Neural progenitor cell (in vitro differentiated cells): ENCODE results near the gene INTU. TPM values are rescaled to one million over a fixed set of nuclear protein-coding genes. Genes with fewer than 3 reads are reported as not detected.

ENCODE experiments used
- DNase-seq: peaks from one replicate; pipeline ENCODE4 v3.0.0-alpha.2; 2016; ENCODE audit warnings: low spot score
- H2AFZ ChIP-seq: fragments of 200-600 bp; sonication (generic); replicated peaks from 2 replicates; pipeline ENCODE4 v1.6.1; 2016; ENCODE audit warnings: antibody characterized with exemption
- H3F3A ChIP-seq: fragments of 200-600 bp; sonication (generic); 2 replicates; pipeline ENCODE4 v1.6.1; 2016; ENCODE audit warnings: antibody characterized with exemption, low read depth
- H3K27ac ChIP-seq: fragments of 200-600 bp; sonication (generic); 2 replicates; pipeline ENCODE4 v1.5.1; 2016; ENCODE audit warnings: mild to moderate bottlenecking
- H3K27me3 ChIP-seq: fragments of 200-600 bp; sonication (generic); 2 replicates; pipeline ENCODE4 v1.6.1; 2016; ENCODE audit warnings: mild to moderate bottlenecking, moderate library complexity
- H3K36me3 ChIP-seq: fragments of 200-600 bp; sonication (generic); 2 replicates; pipeline ENCODE4 v1.5.1; 2016
- H3K4me1 ChIP-seq: fragments of 200-600 bp; sonication (generic); 2 replicates; pipeline ENCODE4 v1.6.1; 2016; ENCODE audit warnings: mixed run types
- H3K4me2 ChIP-seq: fragments of 200-600 bp; sonication (generic); 2 replicates; pipeline ENCODE4 v1.6.1; 2016
- H3K4me3 ChIP-seq: fragments of 200-600 bp; sonication (generic); 2 replicates; pipeline ENCODE4 v1.5.1; 2016
- H3K79me2 ChIP-seq: fragments of 200-600 bp; sonication (generic); 2 replicates; pipeline ENCODE4 v1.6.1; 2016; ENCODE audit warnings: low read depth
- H3K9ac ChIP-seq: fragments of 200-600 bp; sonication (generic); 2 replicates; pipeline ENCODE4 v1.6.1; 2016
- H3K9me3 ChIP-seq: fragments of 200-600 bp; sonication (generic); 2 replicates; pipeline ENCODE4 v1.5.1; 2016; ENCODE audit warnings: low read depth
- H4K20me1 ChIP-seq: fragments of 200-600 bp; sonication (generic); 2 replicates; pipeline ENCODE4 v1.6.1; 2016; ENCODE audit warnings: low read depth
- H3K27ac Mint-ChIP-seq: 3 replicates; pipeline ENCODE4 v1.8.0; 2021; ENCODE audit warnings: mixed read lengths
- H3K27me3 Mint-ChIP-seq: 2 replicates; pipeline ENCODE4 v1.8.0; 2022; ENCODE audit warnings: low read depth, mild to moderate bottlenecking, inconsistent platforms, moderate library complexity, mixed read lengths; ENCODE audit not compliant: insufficient read depth
- H3K36me3 Mint-ChIP-seq: 3 replicates; pipeline ENCODE4 v1.8.0; 2021; ENCODE audit warnings: mixed read lengths
- H3K4me1 Mint-ChIP-seq: 3 replicates; pipeline ENCODE4 v1.8.0; 2021; ENCODE audit warnings: mixed read lengths
- H3K4me3 Mint-ChIP-seq: 3 replicates; pipeline ENCODE4 v1.8.0; 2021; ENCODE audit warnings: mild to moderate bottlenecking, moderate library complexity, mixed read lengths
- H3K9me3 Mint-ChIP-seq: 3 replicates; pipeline ENCODE4 v1.8.0; 2020; ENCODE audit warnings: mixed read lengths
- CTCF ChIP-seq: fragments of 200-600 bp; sonication (generic); IDR thresholded peaks from 2 replicates; pipeline ENCODE4 v1.5.1; 2017; ENCODE audit warnings: antibody characterized with exemption, mild to moderate bottlenecking
- EZH2 ChIP-seq: fragments of 200-600 bp; sonication (generic); IDR thresholded peaks from 2 replicates; pipeline ENCODE4 v1.6.1; 2017; ENCODE audit warnings: antibody characterized with exemption, mild to moderate bottlenecking, moderate library complexity
- EZH2phosphoT487 ChIP-seq: fragments of 200-600 bp; sonication (generic); IDR thresholded peaks from 2 replicates; pipeline ENCODE4 v1.6.1; 2017; ENCODE audit warnings: antibody characterized with exemption
- total RNA-seq: library from RNA; depleted of rRNA; stranded (reverse); fragments of >200 nt; gene quantifications from 2 replicates; pipeline ENCODE4 v1.2.3, GENCODE V29; 2015; ENCODE audit warnings: low replicate concordance

The INTU gene
- total RNA-seq, 1 donor from 2014 or later: 31.2 TPM

DNA sequence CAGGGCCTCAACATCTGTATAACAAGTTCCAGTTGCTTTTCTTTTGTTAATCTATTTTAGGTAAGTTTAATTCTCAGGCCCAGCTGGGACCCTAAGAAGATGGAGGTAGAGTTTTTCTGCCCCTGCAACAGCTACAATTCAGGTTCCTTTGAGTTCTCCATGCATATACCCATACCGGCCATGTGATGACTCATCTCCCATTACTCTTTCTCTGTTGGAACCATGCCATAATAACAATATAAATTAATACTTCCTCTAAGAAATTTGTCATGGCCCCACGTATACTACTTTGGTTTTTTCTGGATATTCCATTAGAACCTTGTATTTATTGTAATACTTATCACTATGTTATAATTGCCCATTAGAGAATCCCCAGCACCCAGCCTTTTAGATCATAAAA lies 1.3 kb upstream of the INTU start:
- no peak for TF ChIP-seq CTCF
- no peak for TF ChIP-seq EZH2
- no peak for TF ChIP-seq EZH2phosphoT487
- DNase-seq: no peak
- no peak overlapping the region for H3K4me3 ChIP-seq
- H3K79me2 ChIP-seq: peaks cover 26% of the 10 kb centered on the region
- Mint-ChIP-seq H3K4me3 (peak overlapping the region; percentile 57), H3K36me3 (peaks cover 3% of the 10 kb centered on the region), H3K27ac (no peak overlapping the region), H3K4me1 (peaks cover 21% of the 10 kb centered on the region), H3K9me3 (no peaks in the 10 kb centered on the region), H3K27me3 (peaks cover 2% of the 10 kb centered on the region)
- H3K4me2 ChIP-seq: no peak overlapping the region
- H3K36me3 ChIP-seq: no peaks in the 10 kb centered on the region
- H3K4me1 ChIP-seq: peaks cover 5% of the 10 kb centered on the region
- no peaks in the 10 kb centered on the region for H3K9me3 ChIP-seq
- H3K27me3 ChIP-seq: peaks cover 7% of the 10 kb centered on the region
- no peak overlapping the region for H3K27ac ChIP-seq
- no peaks in the 10 kb centered on the region for H3F3A ChIP-seq
- no peak overlapping the region for H2AFZ ChIP-seq
- no peaks in the 10 kb centered on the region for H4K20me1 ChIP-seq
- no peak overlapping the region for H3K9ac ChIP-seq

DNA sequence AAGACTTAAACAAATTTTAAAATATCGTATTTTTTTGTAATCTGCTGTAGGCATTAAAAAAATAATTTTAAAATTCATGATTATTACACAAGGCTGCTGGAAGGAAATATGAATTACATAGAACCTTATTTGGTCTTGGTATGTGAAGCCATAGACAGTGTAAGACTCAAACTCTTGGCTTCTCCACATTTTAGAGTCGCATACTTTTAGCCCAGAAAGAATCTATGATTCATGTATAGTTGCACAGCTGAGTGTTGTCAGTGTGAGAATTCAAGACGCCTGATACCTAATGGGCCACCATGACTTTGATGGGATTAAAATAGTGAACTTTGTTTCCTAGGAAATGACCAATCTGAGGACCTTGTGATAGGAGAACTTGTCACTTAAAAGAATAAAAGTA lies 1.4 kb downstream of the INTU start:
- Mint-ChIP-seq H3K27ac (no peak overlapping the region), H3K4me3 (peak overlapping the region; percentile 98), H3K9me3 (no peaks in the 10 kb centered on the region), H3K36me3 (peaks cover 3% of the 10 kb centered on the region), H3K4me1 (peaks cover 21% of the 10 kb centered on the region), H3K27me3 (no peaks in the 10 kb centered on the region)
- H3F3A ChIP-seq: no peaks in the 10 kb centered on the region
- H3K9ac ChIP-seq: no peak overlapping the region
- no peaks in the 10 kb centered on the region for H4K20me1 ChIP-seq
- peaks cover 5% of the 10 kb centered on the region for H3K4me1 ChIP-seq
- peaks cover 5% of the 10 kb centered on the region for H3K27me3 ChIP-seq
- H3K4me3 ChIP-seq: peak overlapping the region; percentile 72
- no peaks in the 10 kb centered on the region for H3K9me3 ChIP-seq
- DNase-seq: no peak
- H3K36me3 ChIP-seq: no peaks in the 10 kb centered on the region
- H2AFZ ChIP-seq: no peak overlapping the region
- H3K27ac ChIP-seq: no peak overlapping the region
- no peak for TF ChIP-seq CTCF
- no peak for TF ChIP-seq EZH2
- TF ChIP-seq EZH2phosphoT487: no peak
- peak overlapping the region; percentile 88 for H3K4me2 ChIP-seq
- H3K79me2 ChIP-seq: peaks cover 26% of the 10 kb centered on the region

DNA sequence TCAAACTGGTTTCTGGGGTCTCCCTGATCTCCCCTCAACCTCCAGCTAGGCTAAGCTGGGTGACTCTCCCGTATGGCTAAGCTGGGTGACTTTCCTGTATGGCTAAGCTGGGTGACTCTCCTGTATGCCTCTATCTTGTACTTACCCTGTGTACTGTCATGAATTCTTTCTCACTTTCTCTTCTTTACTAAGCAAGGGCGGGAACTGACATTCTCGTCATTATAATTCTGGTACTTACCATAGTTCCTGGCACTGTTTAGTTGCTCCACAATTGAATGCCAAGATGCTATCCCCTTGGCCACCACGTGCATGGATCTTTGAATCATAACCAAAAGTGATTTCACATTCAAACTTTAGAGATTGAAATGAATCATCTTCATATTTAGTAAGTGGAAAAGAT lies 8.8 kb downstream of the INTU start:
- TF ChIP-seq EZH2 (no peak), EZH2phosphoT487 (no peak), CTCF (no peak)
- no peak for DNase-seq
- H3K9me3 Mint-ChIP-seq: no peaks in the 10 kb centered on the region

More for the DNA sequence above, 8.8 kb downstream of the INTU start:
- Histone ChIP-seq H3K9me3 (no peaks in the 10 kb centered on the region), H3K36me3 (no peaks in the 10 kb centered on the region), H3K9ac (no peak overlapping the region), H3K27ac (no peak overlapping the region), H4K20me1 (no peaks in the 10 kb centered on the region), H3K4me2 (no peak overlapping the region), H3K27me3 (no peaks in the 10 kb centered on the region), H3K4me1 (no peaks in the 10 kb centered on the region), H3K4me3 (no peak overlapping the region), H3K79me2 (no peaks in the 10 kb centered on the region), H2AFZ (no peak overlapping the region), H3F3A (no peaks in the 10 kb centered on the region)
- Mint-ChIP-seq H3K4me3 (no peak overlapping the region), H3K27ac (no peak overlapping the region), H3K4me1 (no peaks in the 10 kb centered on the region), H3K27me3 (no peaks in the 10 kb centered on the region), H3K36me3 (peaks cover 23% of the 10 kb centered on the region)
